SK-N-SH (cell line): Measurements from ENCODE around the gene ABHD11. TPM values are rescaled to one million over a fixed set of nuclear protein-coding genes. Genes with fewer than 3 reads are reported as not detected.

Source experiments
- CTCF ChIA-PET: fragments of 300-600, 350-600 bp; formaldehyde crosslinking; extraction: SDS; loops from one replicate; lab custom pipeline; 2021; lab: Yijun Ruan, JAX
- POLR2A ChIA-PET: fragments of 350-600 bp; sonication (Branson Sonifier 250); formaldehyde crosslinking; extraction: SDS; loops from one replicate; lab custom pipeline; 2020; ENCODE audit warnings: antibody characterized with exemption, inconsistent platforms; lab: Yijun Ruan, JAX
- DNase-seq: peaks from one replicate; pipeline ENCODE4 v3.0.0; 2012
- H2AFZ ChIP-seq: fragments of 200-600 bp; sonication (generic); 2 replicates; pipeline ENCODE4 v1.8.1; 2016; ENCODE audit warnings: antibody characterized with exemption, mild to moderate bottlenecking, low read depth
- H3F3A ChIP-seq: fragments of 200-600 bp; sonication (generic); replicated peaks from 2 replicates; pipeline ENCODE3; 2016; ENCODE audit warnings: antibody characterized with exemption, mild to moderate bottlenecking; ENCODE audit not compliant: insufficient read depth
- H3K27ac ChIP-seq, 2 experiments: fragments of 200-500 bp in 1 of 2; fragments of 200-600 bp in 1 of 2; sonication (Bioruptor generic) in 1 of 2; sonication (generic), shearing (Covaris generic) in 1 of 2; 2 replicates each; pipeline versions ENCODE4 v1.5.1 to v1.6.1; 2014 to 2016; ENCODE audit warnings: low read depth in 2 of 2, inconsistent platforms in 1 of 2, low read length in 1 of 2, mild to moderate bottlenecking in 1 of 2, mixed read lengths in 1 of 2
- H3K27me3 ChIP-seq: fragments of 200-600 bp; sonication (generic), shearing (Covaris generic); 2 replicates; pipeline ENCODE4 v1.6.1; 2016; ENCODE audit warnings: mixed run types; ENCODE audit not compliant: insufficient read depth
- H3K36me3 ChIP-seq, 2 experiments: fragments of 200-500 bp in 1 of 2; fragments of 200-600 bp in 1 of 2; sonication (Bioruptor generic) in 1 of 2; sonication (generic) in 1 of 2; replicated peaks in 1 of 2; 2 replicates each; pipeline versions ENCODE3 to v1.5.1; 2014 to 2016; ENCODE audit warnings: low read length in 1 of 2, mild to moderate bottlenecking in 1 of 2; ENCODE audit not compliant: insufficient read depth in 2 of 2, control insufficient read depth in 1 of 2
- H3K4me1 ChIP-seq, 2 experiments: fragments of 200-500 bp in 1 of 2; fragments of 200-600 bp in 1 of 2; sonication (Bioruptor generic) in 1 of 2; sonication (generic), shearing (Covaris generic) in 1 of 2; 2 replicates each; pipeline versions ENCODE4 v1.5.1 to v1.6.1; 2014 to 2016; ENCODE audit warnings: low read depth in 1 of 2, low read length in 1 of 2, mixed run types in 1 of 2; ENCODE audit not compliant: insufficient read depth in 2 of 2, control insufficient read depth in 1 of 2
- H3K4me2 ChIP-seq: fragments of 200-600 bp; sonication (generic), shearing (Covaris generic); 2 replicates; pipeline ENCODE4 v1.6.1; 2017; ENCODE audit warnings: mixed run types
- H3K4me3 ChIP-seq, 2 experiments: fragments of 200-500 bp in 1 of 2; fragments of 200-600 bp in 1 of 2; sonication (Bioruptor generic) in 1 of 2; sonication (generic), shearing (Covaris generic) in 1 of 2; 2 replicates each; pipeline versions ENCODE4 v1.5.1 to v1.8.1; 2014 to 2016; ENCODE audit warnings: low read depth in 2 of 2, inconsistent platforms in 1 of 2, low read length in 1 of 2, mild to moderate bottlenecking in 1 of 2, mixed read lengths in 1 of 2, moderate library complexity in 1 of 2
- H3K79me2 ChIP-seq: fragments of 200-600 bp; sonication (generic); 2 replicates; pipeline ENCODE4 v1.8.1; 2017; ENCODE audit warnings: mild to moderate bottlenecking; ENCODE audit not compliant: insufficient read depth
- H3K9ac ChIP-seq: fragments of 200-600 bp; sonication (generic); 2 replicates; pipeline ENCODE4 v1.6.1; 2017; ENCODE audit warnings: mixed run types
- H3K9me2 ChIP-seq: fragments of 200-600 bp; sonication (generic); 2 replicates; pipeline ENCODE4 v1.6.1; 2017; ENCODE audit warnings: mixed run types
- H3K9me3 ChIP-seq: fragments of 200-600 bp; sonication (generic); 2 replicates; pipeline ENCODE4 v1.6.1; 2017; ENCODE audit warnings: mixed run types, mild to moderate bottlenecking, moderate library complexity
- H4K20me1 ChIP-seq: fragments of 200-600 bp; sonication (generic); 2 replicates; pipeline ENCODE4 v1.6.1; 2017; ENCODE audit warnings: mild to moderate bottlenecking, mixed run types; ENCODE audit not compliant: insufficient read depth
- ELF1 ChIP-seq: IDR thresholded peaks from 2 replicates; pipeline ENCODE4 v1.4.0; 2012
- EP300 ChIP-seq, 2 experiments: IDR thresholded peaks; 2 replicates each; pipeline versions ENCODE4 v1.4.0 to v1.6.1; 2012; ENCODE audit warnings: borderline replicate concordance in 1 of 2, low read depth in 1 of 2, low read length in 1 of 2
- IRF3 ChIP-seq: fragments of 150-350 bp; IDR thresholded peaks from 2 replicates; pipeline ENCODE4 v1.6.1; 2016; ENCODE audit warnings: mild to moderate bottlenecking, low read depth, low read length
- MAX ChIP-seq: IDR thresholded peaks from 2 replicates; pipeline ENCODE4 v1.4.0; 2012; ENCODE audit warnings: low read depth
- MEF2A ChIP-seq: IDR thresholded peaks from 2 replicates; pipeline ENCODE4 v1.4.0; 2012; ENCODE audit warnings: low read depth, borderline replicate concordance
- NFIC ChIP-seq: IDR thresholded peaks from 2 replicates; pipeline ENCODE4 v1.4.0; 2012; ENCODE audit warnings: borderline replicate concordance
- RCOR1 ChIP-seq: fragments of 150-350 bp; IDR thresholded peaks from 2 replicates; pipeline ENCODE4 v1.6.1; 2017; ENCODE audit warnings: antibody characterized with exemption, low read length
- SMC3 ChIP-seq: IDR thresholded peaks from 2 replicates; pipeline ENCODE4 v1.6.1; 2012; ENCODE audit warnings: low read depth, low read length, improper control_type of control experiment
- TCF12 ChIP-seq: IDR thresholded peaks from 2 replicates; pipeline ENCODE4 v1.4.0; 2012
- TEAD4 ChIP-seq: IDR thresholded peaks from 2 replicates; pipeline ENCODE4 v1.4.0; 2012; ENCODE audit warnings: mild to moderate bottlenecking, borderline replicate concordance; ENCODE audit not compliant: insufficient read depth
- ZBTB33 ChIP-seq: IDR thresholded peaks from 2 replicates; pipeline ENCODE4 v1.4.0; 2012; ENCODE audit warnings: low read depth, borderline replicate concordance
- WGBS: methylation state at CpG from one replicate; pipeline ENCODE4 v1.1.6; 2017; ENCODE audit warnings: low lambda C conversion rate; 5-methylcytosine and 5-hydroxymethylcytosine counted together
- polyA plus RNA-seq, 3 experiments: library from polyadenylated mRNA; depleted of rRNA; stranded (reverse); fragments of >200 nt; gene quantifications; 2 replicates each; pipeline ENCODE4 v1.2.3, GENCODE V29; 2012

ABHD11 gene
- polyA plus RNA-seq, 1 of the 3 experiments (the other 2 are of a cell fraction), result 29.9 TPM

- no peak for TF ChIP-seq TEAD4
- TF ChIP-seq, all 33 proteins: peak for 0
Observed at GRCh38 chr7:73737491-73738219, 947 bp downstream of the ABHD11 start (continued).

GRCh38 chr7:73736885-73737284 lies 1.7 kb downstream of the ABHD11 start:
- Histone ChIP-seq H3K4me1 (peaks cover 7 to 13% of the 10 kb centered on the region in 2 experiments; a peak in 2 of 4 replicates), H3K27ac (no peak overlapping the region), H3K36me3 (peaks cover 8 to 11% of the 10 kb centered on the region in 2 experiments), H3K9me2 (no peaks in the 10 kb centered on the region), H3K79me2 (peaks cover 28% of the 10 kb centered on the region; the same call in 1 of the 2 replicates), H4K20me1 (no peaks in the 10 kb centered on the region), H3K27me3 (no peaks in the 10 kb centered on the region), H3K4me2 (peak overlapping the region; percentile 100; the same call in 1 of the 2 replicates), H3K9me3 (no peaks in the 10 kb centered on the region), H2AFZ (no peak overlapping the region), H3K4me3 (no peak overlapping the region), H3F3A (peaks cover 10% of the 10 kb centered on the region), H3K9ac (no peak overlapping the region)
- ChIA-PET CTCF (interaction anchor here (1.0 to 12.8 kb wide), 4 partner anchors 13 to 129 kb away, joined by 3 to 272 read pairs (median 70); no protein-coding TSS in a partner anchor), POLR2A (no interaction called here)
- TF ChIP-seq TCF12 (no peak), NFIC (no peak), ELF1 (no peak), MEF2A (no peak), RCOR1 (no peak), SMC3 (no peak), IRF3 (no peak), ZBTB33 (no peak), MAX (no peak)
- WGBS, result 88% methylated on average over 14 of the region's 14 CpGs
- DNase-seq, result no peak

- peak overlapping the region; percentile 6; the same call in 1 of the 2 replicates for H3K4me2 ChIP-seq
- H3K27me3 ChIP-seq, result no peaks in the 10 kb centered on the region
- H3K79me2 ChIP-seq, result peaks cover 28% of the 10 kb centered on the region; the same call in 1 of the 2 replicates
- peaks cover 7 to 13% of the 10 kb centered on the region in 2 experiments; a peak in 2 of 4 replicates for H3K4me1 ChIP-seq
- CTCF ChIA-PET, result interaction anchor here (0.6 to 12.8 kb wide), 29 partner anchors 9 to 414 kb away, joined by 3 to 272 read pairs (median 8); partner anchors contain the start of genes STX1A and VPS37D
- WGBS, result 97% methylated on average over 5 of the region's 8 CpGs
- POLR2A ChIA-PET, result interaction anchor here (1.0 to 1.2 kb wide), 2 partner anchors 10 to 129 kb away, joined by 3 to 4 read pairs; no protein-coding TSS in a partner anchor
- no peak for DNase-seq
- H3K9me2 ChIP-seq, result no peaks in the 10 kb centered on the region
- H3K9me3 ChIP-seq, result no peaks in the 10 kb centered on the region
- H3K9ac ChIP-seq, result no peak overlapping the region
- H3F3A ChIP-seq, result peaks cover 10% of the 10 kb centered on the region
- H3K27ac ChIP-seq, result peak overlapping the region in 1 of 2 experiments; percentile 67; a peak in 3 of 4 replicates
- H2AFZ ChIP-seq, result no peak overlapping the region
- H3K4me3 ChIP-seq, result no peak overlapping the region
- no peak for TF ChIP-seq EP300 (IDR thresholded peaks at IDR 0.05; ENCODE audit: borderline replicate concordance in 1 of 2, low read depth in 1 of 2, low read length in 1 of 2)
- H3K36me3 ChIP-seq, result peaks cover 8 to 11% of the 10 kb centered on the region in 2 experiments
- no peaks in the 10 kb centered on the region for H4K20me1 ChIP-seq
Observed at GRCh38 chr7:73735528-73735905, 3.1 kb downstream of the ABHD11 start.
